Measurements from ENCODE around the gene MED12L. TPM values are rescaled to one million over a fixed set of nuclear protein-coding genes. Genes with fewer than 3 reads are reported as not detected.

Gene MED12L
- total RNA-seq, 2 donors from 2014 or later: 15.5 to 28.9 TPM

- Mint-ChIP-seq H3K4me3 (no peak overlapping the region), H3K27ac (no peak overlapping the region), H3K9me3 (no peaks in the 10 kb centered on the region), H3K27me3 (ENCODE audit: insufficient read depth) (peaks cover 46% of the 10 kb centered on the region), H3K36me3 (ENCODE audit: low read depth) (no peaks in the 10 kb centered on the region), H3K4me1 (no peaks in the 10 kb centered on the region)
- H3K9ac ChIP-seq (ENCODE audit: extremely low read depth, low read length, poor library complexity, severe bottlenecking): no peak overlapping the region
- no peak for TF ChIP-seq CTCF (conservative IDR thresholded peaks at IDR 0.05)
- no peaks in the 10 kb centered on the region for H3K4me1 ChIP-seq (ENCODE audit: control insufficient read depth, insufficient read depth, low read length)
- peaks cover 61% of the 10 kb centered on the region for H3K27me3 ChIP-seq (ENCODE audit: control insufficient read depth, insufficient read depth, low read length, poor library complexity, severe bottlenecking)
- WGBS, 2 experiments (ENCODE audit: insufficient coverage in 1 of 2, insufficient read length in 1 of 2): 93 to 100% methylated on average over 1 to 3 of the region's 3 CpGs
- H3K27ac ChIP-seq (ENCODE audit: low read depth, low read length): no peak overlapping the region
- no peaks in the 10 kb centered on the region for H3K9me3 ChIP-seq (ENCODE audit: control insufficient read depth, low read length)
- H3K4me3 ChIP-seq (ENCODE audit: low read length): no peak overlapping the region
- no peaks in the 10 kb centered on the region for H3K36me3 ChIP-seq (ENCODE audit: control insufficient read depth, insufficient read depth, low read length)
- no peak for DNase-seq
Observed at GRCh38 chr3:151052756-151053155, 32.7 kb upstream of the MED12L start.

GRCh38 chr3:151058740-151059139 is 26.7 kb upstream of the MED12L start:
- Histone ChIP-seq H3K27ac (ENCODE audit: low read depth, low read length) (no peak overlapping the region), H3K36me3 (ENCODE audit: control insufficient read depth, insufficient read depth, low read length) (no peaks in the 10 kb centered on the region), H3K27me3 (ENCODE audit: control insufficient read depth, insufficient read depth, low read length, poor library complexity, severe bottlenecking) (peaks cover 17% of the 10 kb centered on the region), H3K9ac (ENCODE audit: extremely low read depth, low read length, poor library complexity, severe bottlenecking) (no peak overlapping the region), H3K4me1 (ENCODE audit: control insufficient read depth, insufficient read depth, low read length) (no peaks in the 10 kb centered on the region), H3K4me3 (ENCODE audit: low read length) (no peak overlapping the region), H3K9me3 (ENCODE audit: control insufficient read depth, low read length) (no peaks in the 10 kb centered on the region)
- 70 to 75% methylated on average over 5 to 7 of the region's 7 CpGs for WGBS, 2 experiments (ENCODE audit: insufficient coverage in 1 of 2, insufficient read length in 1 of 2)
- no peak for DNase-seq
- no peak overlapping the region for H3K27ac Mint-ChIP-seq
- H3K36me3 Mint-ChIP-seq (ENCODE audit: low read depth): no peaks in the 10 kb centered on the region
- H3K4me1 Mint-ChIP-seq: no peaks in the 10 kb centered on the region
- H3K27me3 Mint-ChIP-seq (ENCODE audit: insufficient read depth): peaks cover 7% of the 10 kb centered on the region
- no peak overlapping the region for H3K4me3 Mint-ChIP-seq
- no peaks in the 10 kb centered on the region for H3K9me3 Mint-ChIP-seq
- TF ChIP-seq CTCF (conservative IDR thresholded peaks at IDR 0.05): no peak

- WGBS, 2 experiments (ENCODE audit: insufficient coverage in 1 of 2, insufficient read length in 1 of 2): 38 to 72% methylated on average over 1 of the region's 1 CpG
Observed at GRCh38 chr3:151062611-151063010, 22.9 kb upstream of the MED12L start.

More at GRCh38 chr3:151062611-151063010, 22.9 kb upstream of the MED12L start:
- no peak for DNase-seq
- Mint-ChIP-seq H3K27me3 (ENCODE audit: insufficient read depth) (peaks cover 2% of the 10 kb centered on the region), H3K9me3 (peaks cover 2% of the 10 kb centered on the region), H3K27ac (no peak overlapping the region), H3K4me1 (no peaks in the 10 kb centered on the region), H3K4me3 (no peak overlapping the region), H3K36me3 (ENCODE audit: low read depth) (no peaks in the 10 kb centered on the region)
- no peak overlapping the region for H3K27ac ChIP-seq (ENCODE audit: low read depth, low read length)
- H3K9ac ChIP-seq (ENCODE audit: extremely low read depth, low read length, poor library complexity, severe bottlenecking): no peak overlapping the region
- H3K36me3 ChIP-seq (ENCODE audit: control insufficient read depth, insufficient read depth, low read length): no peaks in the 10 kb centered on the region
- no peaks in the 10 kb centered on the region for H3K27me3 ChIP-seq (ENCODE audit: control insufficient read depth, insufficient read depth, low read length, poor library complexity, severe bottlenecking)
- no peak for TF ChIP-seq CTCF (conservative IDR thresholded peaks at IDR 0.05)
- H3K9me3 ChIP-seq (ENCODE audit: control insufficient read depth, low read length): no peaks in the 10 kb centered on the region
- no peaks in the 10 kb centered on the region for H3K4me1 ChIP-seq (ENCODE audit: control insufficient read depth, insufficient read depth, low read length)
- no peak overlapping the region for H3K4me3 ChIP-seq (ENCODE audit: low read length)
